ENCODE results near the gene SFMBT1.

DNA sequence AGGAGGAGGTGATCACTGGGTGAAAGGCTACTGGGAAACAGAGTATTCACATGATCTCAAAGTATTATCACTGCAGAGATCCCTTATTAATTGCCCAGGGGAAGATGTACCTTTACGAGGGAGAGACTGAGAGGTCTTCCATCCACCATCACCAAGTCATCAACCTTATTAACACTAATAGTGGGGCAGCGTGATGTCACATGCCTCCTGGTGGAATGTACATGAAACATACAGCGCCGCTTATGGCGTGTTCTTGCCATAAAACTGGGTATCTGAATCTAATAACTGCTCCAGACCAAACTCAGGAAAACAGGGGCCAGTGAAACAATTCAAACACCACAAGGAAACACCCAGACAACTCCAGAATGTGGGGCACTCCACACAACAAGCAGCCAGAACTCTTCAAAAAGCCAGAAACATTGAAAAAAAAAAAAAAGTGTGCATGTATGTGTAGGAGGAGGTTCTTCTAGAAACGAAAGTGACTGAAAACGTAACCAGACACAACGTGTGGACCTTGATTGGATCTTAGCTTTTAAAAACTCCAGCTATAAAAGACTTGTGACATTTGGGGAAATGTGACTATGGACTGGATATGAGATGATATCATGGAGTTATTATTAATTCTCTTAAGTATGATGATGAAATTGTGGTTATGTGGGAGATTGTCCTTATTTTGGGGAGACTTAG, 153.1 kb downstream of the SFMBT1 start:
- TF ChIP-seq GATA2 (IDR thresholded peaks at IDR 0.05; ENCODE audit: low read depth, low read length) = no peak
- TF ChIP-seq GATA3 (IDR thresholded peaks at IDR 0.05; ENCODE audit: low read depth, low read length) = no peak
